ENCODE results near the gene PFKL. TPM values are rescaled to one million over a fixed set of nuclear protein-coding genes. Genes with fewer than 3 reads are reported as not detected.

PFKL gene
- total and polyA plus RNA-seq, 12 donors, result 16.6 to 123 (median 94.1) TPM

GRCh38 chr21:44261675-44262295 is 38.1 kb upstream of the PFKL start, which contains the start of gene DNMT3L:
TSS of gene DNMT3L (minus strand) at chr21:44261897. CDS start at chr21:44261259, 638 bp downstream.
- WGBS, 4 donors, result 68 to 78% (median 70%) methylated on average over 13 to 19 of the region's 19 CpGs
- Histone ChIP-seq H3K36me3 (replicated peaks in 1 of 2) (no peaks in the 10 kb centered on the region), H3K4me3 (no peak within 1 kb of the TSS), H3K4me1 (replicated peaks in 1 of 2) (no peaks in the 10 kb centered on the region), H3K27ac (no peak within 1 kb of the TSS), H3K9me3 (replicated peaks in 1 of 3) (no peaks in the 10 kb centered on the region), H3K27me3 (no peaks in the 10 kb centered on the region)
- intact Hi-C loops (cut with DNase I), result no loop called here
- TF ChIP-seq POLR2A (IDR thresholded peaks at IDR 0.05) (no peak), CTCF (IDR thresholded peaks at IDR 0.05) (no peak)
- DNase-seq, result no peak

GRCh38 chr21:44262338-44263056 is 37.4 kb upstream of the PFKL start:
- H3K27me3 ChIP-seq, result no peaks in the 10 kb centered on the region

GRCh38 chr21:44263221-44263760 is 36.6 kb upstream of the PFKL start:
- 67 to 75% (median 71%) methylated on average over 6 to 18 of the region's 18 CpGs for WGBS, 4 donors
- intact Hi-C loops (cut with DNase I), result no loop called here
- Histone ChIP-seq H3K4me1 (replicated peaks in 1 of 2) (no peaks in the 10 kb centered on the region), H3K27me3 (no peaks in the 10 kb centered on the region), H3K27ac (no peak overlapping the region), H3K9me3 (replicated peaks in 1 of 3) (no peaks in the 10 kb centered on the region), H3K36me3 (replicated peaks in 1 of 2) (no peaks in the 10 kb centered on the region), H3K4me3 (no peak overlapping the region)
- TF ChIP-seq CTCF (IDR thresholded peaks at IDR 0.05), result no peak
- no peak for TF ChIP-seq POLR2A (IDR thresholded peaks at IDR 0.05)
- no peak for DNase-seq

More at GRCh38 chr21:44262338-44263056, 37.4 kb upstream of the PFKL start:
- 76 to 78% (median 77%) methylated on average over 4 to 12 of the region's 12 CpGs for WGBS, 4 donors
- DNase-seq, result peak in 1 of 7 donors; percentile 13
- H3K27ac ChIP-seq, result no peak overlapping the region
- H3K4me3 ChIP-seq, result no peak overlapping the region
- intact Hi-C loops (cut with DNase I), result no loop called here
- TF ChIP-seq CTCF (IDR thresholded peaks at IDR 0.05) (no peak), POLR2A (IDR thresholded peaks at IDR 0.05) (no peak)
- H3K4me1 ChIP-seq (replicated peaks in 1 of 2), result no peaks in the 10 kb centered on the region
- H3K36me3 ChIP-seq (replicated peaks in 1 of 2), result no peaks in the 10 kb centered on the region
- H3K9me3 ChIP-seq (replicated peaks in 1 of 3), result no peaks in the 10 kb centered on the region

GRCh38 chr21:44263768-44264167 is 36.1 kb upstream of the PFKL start:
- Histone ChIP-seq H3K27me3 (no peaks in the 10 kb centered on the region), H3K36me3 (replicated peaks in 1 of 2) (no peaks in the 10 kb centered on the region), H3K4me3 (no peak overlapping the region), H3K27ac (no peak overlapping the region), H3K9me3 (replicated peaks in 1 of 3) (no peaks in the 10 kb centered on the region), H3K4me1 (replicated peaks in 1 of 2) (no peaks in the 10 kb centered on the region)
- WGBS, 4 donors, result 82 to 87% (median 84%) methylated on average over 4 of the region's 4 CpGs
- DNase-seq, result no peak
- TF ChIP-seq CTCF (IDR thresholded peaks at IDR 0.05) (no peak), POLR2A (IDR thresholded peaks at IDR 0.05) (no peak)
- intact Hi-C loops (cut with DNase I), result no loop called here

Measured in adrenal gland (tissue), 12 donors.